ENCODE measurements around the gene CDK5. TPM values are rescaled to one million over a fixed set of nuclear protein-coding genes. Genes with fewer than 3 reads are reported as not detected.

The CDK5 gene
- total RNA-seq, 4 donors from 2014 or later, result 3.7 to 10.7 (median 5.9) TPM

DNA sequence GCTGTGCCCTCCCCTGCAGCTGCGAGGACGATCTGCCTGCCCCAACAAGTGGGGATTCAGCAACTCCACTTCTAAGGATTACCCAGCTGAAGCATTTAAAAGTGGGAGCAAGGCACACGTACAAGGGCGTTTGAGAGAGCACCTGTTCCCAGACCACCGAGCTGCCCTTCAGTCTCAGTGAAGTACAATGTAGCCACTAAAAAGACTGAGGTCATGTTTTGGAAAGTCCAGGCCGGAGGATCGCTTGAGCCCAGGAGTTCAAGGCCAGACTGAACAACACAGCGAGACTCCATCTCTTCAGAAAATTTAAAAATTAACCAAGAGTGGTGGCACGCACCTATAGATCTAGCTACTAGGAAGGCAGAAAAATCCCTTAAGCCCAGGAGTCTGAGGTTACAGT, 52.1 kb downstream of the CDK5 start:
- Histone ChIP-seq H3K9me3 (no peaks in the 10 kb centered on the region), H3K4me3 (no peak overlapping the region), H3K4me1 (no peaks in the 10 kb centered on the region), H3K36me3 (no peaks in the 10 kb centered on the region), H3K27ac (no peak overlapping the region), H3K27me3 (peaks cover 0 to 23% (median 20%) of the 10 kb centered on the region in 3 donors)
- no peak for ATAC-seq
- intact Hi-C loops (cut with DNase I; ENCODE audit: low total_unique reads), result no loop called here
- TF ChIP-seq POLR2A (IDR thresholded peaks at IDR 0.05), result no peak
- TF ChIP-seq CTCF (IDR thresholded peaks at IDR 0.05 in 4 of 5, conservative IDR thresholded peaks at IDR 0.05 in 1 of 5), result no peak
- in situ Hi-C loops (cut with MboI; ENCODE audit: low sequenced_read_pairs in 4 of 4), result no loop called here
- no peak for DNase-seq

Other genes with a start within 250 kb of the CDK5 start
- 1 to 10 TPM in 1 of 4 donors, not detected in 3; 1.6 TPM for gene AOC1, start 205.4 kb downstream of the CDK5 start, total RNA-seq
- under 1 TPM in 3 of 4 donors, not detected in 1; 0.19 to 1.00 (median 0.46) TPM for gene KCNH2, start 79.6 kb downstream of the CDK5 start, total RNA-seq
- 10 to 100 TPM in 1 of 4 donors, 1 to 10 TPM in 3; 1.4 to 10.8 (median 4.2) TPM for gene NOS3, start 66.9 kb downstream of the CDK5 start, total RNA-seq
- gene ATG9B, start 33.4 kb downstream of the CDK5 start, total RNA-seq, result under 1 TPM in 1 of 4 donors, not detected in 3; 0.31 TPM
- gene ABCB8, start 29.4 kb downstream of the CDK5 start, total RNA-seq, result 10 to 100 TPM; 10.4 to 25.7 (median 16.2) TPM
- gene ASIC3, start 9.4 kb downstream of the CDK5 start, total RNA-seq, result 10 to 100 TPM in 1 of 4 donors, 1 to 10 TPM in 2, under 1 TPM in 1; 0.72 to 11.0 (median 2.5) TPM
- 10 to 100 TPM; 27.5 to 39.6 (median 33.0) TPM for gene SLC4A2, start 1.7 kb upstream of the CDK5 start, total RNA-seq
- gene FASTK, start 22.9 kb upstream of the CDK5 start, total RNA-seq, result 100 to 1,000 TPM; 108 to 181 (median 141) TPM
- gene TMUB1, start 25.6 kb upstream of the CDK5 start, total RNA-seq, result 100 to 1,000 TPM in 2 of 4 donors, 10 to 100 TPM in 2; 55.5 to 137 (median 97.4) TPM
- 10 to 100 TPM; 31.1 to 65.3 (median 36.3) TPM for gene AGAP3, start 28.6 kb upstream of the CDK5 start, total RNA-seq
- under 1 TPM in 1 of 4 donors, not detected in 3; 0.58 TPM for gene GBX1, start 109.8 kb upstream of the CDK5 start, total RNA-seq
- 10 to 100 TPM; 17.1 to 24.8 (median 21.6) TPM for gene ASB10, start 129.4 kb upstream of the CDK5 start, total RNA-seq
- gene H2BK1, start 152.6 kb upstream of the CDK5 start, total RNA-seq, result not detected
- gene ABCF2, start 169.3 kb upstream of the CDK5 start, total RNA-seq, result 100 to 1,000 TPM in 1 of 4 donors, 10 to 100 TPM in 3; 73.3 to 119 (median 96.3) TPM
- gene CHPF2, start 174.6 kb upstream of the CDK5 start, total RNA-seq, result 10 to 100 TPM; 11.1 to 16.1 (median 14.1) TPM
- gene SMARCD3, start 190.8 kb upstream of the CDK5 start, total RNA-seq, result 100 to 1,000 TPM in 1 of 4 donors, 10 to 100 TPM in 3; 41.8 to 103 (median 75.4) TPM